Memory B cell (primary cell): ENCODE measurements around the gene ADAT2.
A peak's percentile ranks its signal among the peaks of the same experiment; 100 is the strongest.

Source experiments
- ATAC-seq: fragments of 150-1000 bp; cut with Tn5 transposase; 2 replicates; pipeline ENCODE4 v1.10.0; 2021; ENCODE audit warnings: low read depth, mild to moderate bottlenecking, moderate library complexity
- DNase-seq, 2 donors: peaks; one replicate each; pipeline ENCODE4 v3.0.0; 2022; ENCODE audit warnings: low spot score in 2 of 2
- H3K27ac Mint-ChIP-seq: one replicate; pipeline ENCODE4 v1.8.0; 2022; ENCODE audit warnings: mild to moderate bottlenecking, moderate library complexity, mixed read lengths
- H3K27me3 Mint-ChIP-seq: one replicate; pipeline ENCODE4 v1.8.0; 2022; ENCODE audit warnings: mixed read lengths
- H3K36me3 Mint-ChIP-seq: one replicate; pipeline ENCODE4 v1.8.0; 2022; ENCODE audit warnings: mild to moderate bottlenecking, mixed read lengths
- H3K4me1 Mint-ChIP-seq: one replicate; pipeline ENCODE4 v1.8.0; 2022; ENCODE audit warnings: mixed read lengths
- H3K4me3 Mint-ChIP-seq: one replicate; pipeline ENCODE4 v1.8.0; 2022; ENCODE audit warnings: mild to moderate bottlenecking, moderate library complexity, mixed read lengths
- H3K9me3 Mint-ChIP-seq: one replicate; pipeline ENCODE4 v1.8.0; 2022; ENCODE audit warnings: mixed read lengths

ADAT2 gene

GRCh38 chr6:143419526-143419925 lies 31.0 kb downstream of the ADAT2 start:
- no peaks in the 10 kb centered on the region for H3K27me3 Mint-ChIP-seq
- ATAC-seq = no peak
- H3K9me3 Mint-ChIP-seq = no peaks in the 10 kb centered on the region
- H3K27ac Mint-ChIP-seq = no peak overlapping the region
- no peak for DNase-seq
- H3K4me3 Mint-ChIP-seq = no peak overlapping the region
- H3K4me1 Mint-ChIP-seq = no peaks in the 10 kb centered on the region
- peaks cover 2% of the 10 kb centered on the region for H3K36me3 Mint-ChIP-seq

- Mint-ChIP-seq H3K27me3 (no peaks in the 10 kb centered on the region), H3K4me3 (no peak overlapping the region), H3K9me3 (no peaks in the 10 kb centered on the region), H3K27ac (no peak overlapping the region), H3K36me3 (peaks cover 2% of the 10 kb centered on the region), H3K4me1 (no peaks in the 10 kb centered on the region)
- ATAC-seq (no peak), DNase-seq (no peak)
Measured at GRCh38 chr6:143414769-143415168, 35.7 kb downstream of the ADAT2 start.

GRCh38 chr6:143410859-143411270 lies 39.6 kb downstream of the ADAT2 start:
- Mint-ChIP-seq H3K4me3 (no peak overlapping the region), H3K27me3 (no peaks in the 10 kb centered on the region), H3K4me1 (peaks cover 5% of the 10 kb centered on the region), H3K9me3 (no peaks in the 10 kb centered on the region), H3K36me3 (no peaks in the 10 kb centered on the region), H3K27ac (no peak overlapping the region)
- ATAC-seq (no peak), DNase-seq (no peak)

- no peaks in the 10 kb centered on the region for H3K36me3 Mint-ChIP-seq
- no peak for DNase-seq
- H3K4me3 Mint-ChIP-seq = no peak overlapping the region
- H3K4me1 Mint-ChIP-seq = peaks cover 5% of the 10 kb centered on the region
- no peak overlapping the region for H3K27ac Mint-ChIP-seq
- no peaks in the 10 kb centered on the region for H3K27me3 Mint-ChIP-seq
- H3K9me3 Mint-ChIP-seq = no peaks in the 10 kb centered on the region
- ATAC-seq = no peak
Measured at GRCh38 chr6:143408787-143409162, 41.7 kb downstream of the ADAT2 start.

GRCh38 chr6:143408151-143408786 lies 42.2 kb downstream of the ADAT2 start:
- H3K4me3 Mint-ChIP-seq = no peak overlapping the region
- DNase-seq (no peak), ATAC-seq (no peak)
- no peak overlapping the region for H3K27ac Mint-ChIP-seq
- H3K27me3 Mint-ChIP-seq = no peaks in the 10 kb centered on the region
- H3K36me3 Mint-ChIP-seq = no peaks in the 10 kb centered on the region
- H3K9me3 Mint-ChIP-seq = no peaks in the 10 kb centered on the region
- peaks cover 5% of the 10 kb centered on the region for H3K4me1 Mint-ChIP-seq

GRCh38 chr6:143406673-143407072 lies 43.8 kb downstream of the ADAT2 start:
- no peaks in the 10 kb centered on the region for H3K27me3 Mint-ChIP-seq
- ATAC-seq (no peak), DNase-seq (no peak)
- H3K4me3 Mint-ChIP-seq = no peak overlapping the region
- H3K36me3 Mint-ChIP-seq = no peaks in the 10 kb centered on the region
- no peak overlapping the region for H3K27ac Mint-ChIP-seq
- H3K9me3 Mint-ChIP-seq = no peaks in the 10 kb centered on the region
- H3K4me1 Mint-ChIP-seq = peaks cover 5% of the 10 kb centered on the region

- no peak overlapping the region for H3K27ac Mint-ChIP-seq
- peaks cover 9% of the 10 kb centered on the region for H3K4me1 Mint-ChIP-seq
- H3K36me3 Mint-ChIP-seq = no peaks in the 10 kb centered on the region
- H3K27me3 Mint-ChIP-seq = no peaks in the 10 kb centered on the region
- no peak for ATAC-seq
- no peaks in the 10 kb centered on the region for H3K9me3 Mint-ChIP-seq
- no peak for DNase-seq
- no peak overlapping the region for H3K4me3 Mint-ChIP-seq
Measured at GRCh38 chr6:143405373-143406154, 44.9 kb downstream of the ADAT2 start.

GRCh38 chr6:143402721-143403336 lies 47.7 kb downstream of the ADAT2 start:
- DNase-seq (no peak), ATAC-seq (no peak)
- Mint-ChIP-seq H3K4me3 (no peak overlapping the region), H3K4me1 (peaks cover 9% of the 10 kb centered on the region), H3K27ac (no peak overlapping the region), H3K27me3 (no peaks in the 10 kb centered on the region), H3K9me3 (no peaks in the 10 kb centered on the region), H3K36me3 (no peaks in the 10 kb centered on the region)

GRCh38 chr6:143401636-143402370 lies 48.7 kb downstream of the ADAT2 start:
- H3K4me3 Mint-ChIP-seq = no peak overlapping the region
- ATAC-seq = no peak
- no peaks in the 10 kb centered on the region for H3K36me3 Mint-ChIP-seq
- H3K27ac Mint-ChIP-seq = no peak overlapping the region
- no peaks in the 10 kb centered on the region for H3K9me3 Mint-ChIP-seq
- no peak for DNase-seq
- peaks cover 9% of the 10 kb centered on the region for H3K4me1 Mint-ChIP-seq
- no peaks in the 10 kb centered on the region for H3K27me3 Mint-ChIP-seq

GRCh38 chr6:143401068-143401446 lies 49.4 kb downstream of the ADAT2 start:
- no peak for DNase-seq
- Mint-ChIP-seq H3K4me1 (peaks cover 5% of the 10 kb centered on the region), H3K4me3 (no peak overlapping the region), H3K36me3 (no peaks in the 10 kb centered on the region), H3K27ac (no peak overlapping the region), H3K9me3 (no peaks in the 10 kb centered on the region), H3K27me3 (no peaks in the 10 kb centered on the region)
- no peak for ATAC-seq

- no peak overlapping the region for H3K27ac Mint-ChIP-seq
Measured at GRCh38 chr6:143400258-143401067, 50.0 kb downstream of the ADAT2 start.

GRCh38 chr6:143399775-143400174 lies 50.7 kb downstream of the ADAT2 start:
- H3K4me1 Mint-ChIP-seq = peaks cover 4% of the 10 kb centered on the region
- ATAC-seq (no peak), DNase-seq (no peak)
- H3K9me3 Mint-ChIP-seq = no peaks in the 10 kb centered on the region
- H3K27ac Mint-ChIP-seq = no peak overlapping the region
- no peaks in the 10 kb centered on the region for H3K36me3 Mint-ChIP-seq
- no peak overlapping the region for H3K4me3 Mint-ChIP-seq
- H3K27me3 Mint-ChIP-seq = peaks cover 1% of the 10 kb centered on the region

More at GRCh38 chr6:143400258-143401067, 50.0 kb downstream of the ADAT2 start:
- Mint-ChIP-seq H3K27me3 (peaks cover 1% of the 10 kb centered on the region), H3K36me3 (no peaks in the 10 kb centered on the region), H3K4me3 (no peak overlapping the region), H3K4me1 (peaks cover 4% of the 10 kb centered on the region), H3K9me3 (no peaks in the 10 kb centered on the region)
- ATAC-seq = peak; percentile 51
- DNase-seq = no peak

- Mint-ChIP-seq H3K4me3 (no peak overlapping the region), H3K4me1 (peaks cover 4% of the 10 kb centered on the region)
Measured at GRCh38 chr6:143399176-143399575, 51.3 kb downstream of the ADAT2 start.

More at GRCh38 chr6:143399176-143399575, 51.3 kb downstream of the ADAT2 start:
- no peaks in the 10 kb centered on the region for H3K9me3 Mint-ChIP-seq
- H3K27ac Mint-ChIP-seq = no peak overlapping the region
- no peaks in the 10 kb centered on the region for H3K36me3 Mint-ChIP-seq
- DNase-seq = no peak
- peaks cover 1% of the 10 kb centered on the region for H3K27me3 Mint-ChIP-seq
- ATAC-seq = no peak
